Measurements from ENCODE around the gene TOMM70. TPM values are rescaled to one million over a fixed set of nuclear protein-coding genes. Genes with fewer than 3 reads are reported as not detected.
"Not testable (repeated sequence)": the region's sequence is repeated elsewhere in the genome, so short reads cannot be mapped to it uniquely, and the experiment has no call there.

TOMM70 gene
- total RNA-seq, 2 donors from 2014 or later, result 22.5 to 30.3 TPM

DNA sequence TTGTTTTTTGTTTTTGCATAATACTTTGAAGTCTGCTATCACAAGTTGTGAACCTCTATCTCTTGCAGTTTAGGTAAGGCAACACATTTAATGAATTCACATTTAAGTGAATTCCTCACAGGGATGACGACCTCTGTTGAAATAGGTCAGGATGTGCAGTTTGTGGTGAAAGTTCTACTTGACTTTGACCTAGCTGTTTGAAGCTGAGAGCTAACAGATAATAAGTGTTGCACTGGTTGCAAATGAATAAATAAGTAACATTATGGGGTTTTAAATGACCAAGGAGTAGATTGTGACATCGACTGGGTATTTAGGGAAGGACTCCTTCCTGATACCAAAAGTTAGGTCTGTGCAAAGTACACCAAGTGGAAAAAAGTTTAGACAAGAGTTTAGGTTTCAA is 42.5 kb downstream of the TOMM70 start:
- H3K36me3 ChIP-seq, result peaks cover 7% of the 10 kb centered on the region
- ATAC-seq (ENCODE audit: insufficient number of reproducible peaks, low FRiP score, low read depth) (no peak), DNase-seq (ENCODE audit: low spot score) (no peak)
- H3K27ac ChIP-seq, result no peak overlapping the region
- no peaks in the 10 kb centered on the region for H3K9me3 ChIP-seq
- no peaks in the 10 kb centered on the region for H3K27me3 ChIP-seq (replicated peaks; ENCODE audit: insufficient read depth)
- TF ChIP-seq, protein P1, sequence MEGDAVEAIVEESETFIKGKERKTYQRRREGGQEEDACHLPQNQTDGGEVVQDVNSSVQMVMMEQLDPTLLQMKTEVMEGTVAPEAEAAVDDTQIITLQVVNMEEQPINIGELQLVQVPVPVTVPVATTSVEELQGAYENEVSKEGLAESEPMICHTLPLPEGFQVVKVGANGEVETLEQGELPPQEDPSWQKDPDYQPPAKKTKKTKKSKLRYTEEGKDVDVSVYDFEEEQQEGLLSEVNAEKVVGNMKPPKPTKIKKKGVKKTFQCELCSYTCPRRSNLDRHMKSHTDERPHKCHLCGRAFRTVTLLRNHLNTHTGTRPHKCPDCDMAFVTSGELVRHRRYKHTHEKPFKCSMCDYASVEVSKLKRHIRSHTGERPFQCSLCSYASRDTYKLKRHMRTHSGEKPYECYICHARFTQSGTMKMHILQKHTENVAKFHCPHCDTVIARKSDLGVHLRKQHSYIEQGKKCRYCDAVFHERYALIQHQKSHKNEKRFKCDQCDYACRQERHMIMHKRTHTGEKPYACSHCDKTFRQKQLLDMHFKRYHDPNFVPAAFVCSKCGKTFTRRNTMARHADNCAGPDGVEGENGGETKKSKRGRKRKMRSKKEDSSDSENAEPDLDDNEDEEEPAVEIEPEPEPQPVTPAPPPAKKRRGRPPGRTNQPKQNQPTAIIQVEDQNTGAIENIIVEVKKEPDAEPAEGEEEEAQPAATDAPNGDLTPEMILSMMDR (IDR thresholded peaks at IDR 0.05), result no peak
- H3K4me3 ChIP-seq, result no peak overlapping the region
- no peaks in the 10 kb centered on the region for H3K4me1 ChIP-seq (ENCODE audit: control insufficient read depth in 1 of 2, low read depth in 2 of 2)

- Histone ChIP-seq H3K4me1 (ENCODE audit: control insufficient read depth in 1 of 2, low read depth in 2 of 2) (no peaks in the 10 kb centered on the region), H3K4me3 (no peak overlapping the region), H3K27me3 (replicated peaks; ENCODE audit: insufficient read depth) (no peaks in the 10 kb centered on the region), H3K27ac (no peak overlapping the region), H3K9me3 (no peaks in the 10 kb centered on the region), H3K36me3 (peaks cover 18% of the 10 kb centered on the region)
- DNase-seq (ENCODE audit: low spot score) (no peak), ATAC-seq (ENCODE audit: insufficient number of reproducible peaks, low FRiP score, low read depth) (no peak)
- TF ChIP-seq, protein P1 (IDR thresholded peaks at IDR 0.05), result no peak
Measured at GRCh38 chr3:100354850-100355249, 46.0 kb downstream of the TOMM70 start.

- ATAC-seq (ENCODE audit: insufficient number of reproducible peaks, low FRiP score, low read depth) (no peak), DNase-seq (ENCODE audit: low spot score) (no peak)
- TF ChIP-seq, protein P1 (IDR thresholded peaks at IDR 0.05), result no peak
- Histone ChIP-seq H3K36me3 (peaks cover 32% of the 10 kb centered on the region), H3K27me3 (replicated peaks; ENCODE audit: insufficient read depth) (no peaks in the 10 kb centered on the region), H3K4me1 (ENCODE audit: control insufficient read depth in 1 of 2, low read depth in 2 of 2) (no peaks in the 10 kb centered on the region), H3K9me3 (no peaks in the 10 kb centered on the region), H3K4me3 (no peak overlapping the region), H3K27ac (no peak overlapping the region)
Measured at GRCh38 chr3:100352296-100353231, 48.3 kb downstream of the TOMM70 start.

GRCh38 chr3:100351770-100352169 is 49.1 kb downstream of the TOMM70 start:
- H3K4me1 ChIP-seq (ENCODE audit: control insufficient read depth in 1 of 2, low read depth in 2 of 2); H3K4me3 ChIP-seq; DNase-seq (ENCODE audit: low spot score); H3K27ac ChIP-seq; ATAC-seq (ENCODE audit: insufficient number of reproducible peaks, low FRiP score, low read depth); H3K9me3 ChIP-seq; H3K27me3 ChIP-seq (replicated peaks; ENCODE audit: insufficient read depth): not testable (repeated sequence)
- H3K36me3 ChIP-seq, result peaks cover 32% of the 10 kb centered on the region

GRCh38 chr3:100348727-100349126 is 52.2 kb downstream of the TOMM70 start:
- TF ChIP-seq, protein P1 (IDR thresholded peaks at IDR 0.05), result no peak
- no peak for DNase-seq (ENCODE audit: low spot score)
- ATAC-seq (ENCODE audit: insufficient number of reproducible peaks, low FRiP score, low read depth), result no peak
- Histone ChIP-seq H3K4me1 (ENCODE audit: control insufficient read depth in 1 of 2, low read depth in 2 of 2) (no peaks in the 10 kb centered on the region), H3K27me3 (replicated peaks; ENCODE audit: insufficient read depth) (no peaks in the 10 kb centered on the region), H3K9me3 (no peaks in the 10 kb centered on the region), H3K27ac (no peak overlapping the region), H3K4me3 (no peak overlapping the region), H3K36me3 (peaks cover 45% of the 10 kb centered on the region)
